ENCODE measurements around the gene SLC12A8.

SLC12A8 gene

DNA sequence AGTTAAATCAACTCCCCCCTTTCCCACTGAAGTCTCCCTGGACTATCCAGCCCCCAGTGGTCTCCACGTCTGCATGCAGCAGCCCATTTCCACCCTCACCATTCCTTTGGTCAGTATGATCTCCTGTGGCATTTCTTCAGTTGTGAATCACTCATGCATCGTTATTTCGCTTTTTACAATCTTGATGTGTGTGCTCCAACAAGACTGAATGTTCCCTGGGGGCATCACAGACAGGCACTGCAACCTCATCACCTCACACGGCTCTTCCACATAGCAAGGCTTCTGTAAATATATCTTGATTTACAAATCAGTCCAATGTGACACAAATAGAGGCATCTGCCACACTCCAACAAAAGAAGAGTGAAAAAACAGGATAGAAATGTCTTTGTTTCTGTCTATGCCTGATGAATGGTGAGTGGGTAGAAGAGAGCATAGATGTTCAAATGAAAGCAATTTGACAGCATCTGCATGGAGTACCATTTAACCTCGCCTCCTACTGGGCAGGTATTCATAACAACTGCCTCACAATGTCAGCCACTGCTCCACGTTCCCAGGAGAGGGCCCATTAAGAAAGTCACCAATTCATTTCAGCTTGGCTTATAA is 162.0 kb downstream of the SLC12A8 start:
- no peak for DNase-seq

DNA sequence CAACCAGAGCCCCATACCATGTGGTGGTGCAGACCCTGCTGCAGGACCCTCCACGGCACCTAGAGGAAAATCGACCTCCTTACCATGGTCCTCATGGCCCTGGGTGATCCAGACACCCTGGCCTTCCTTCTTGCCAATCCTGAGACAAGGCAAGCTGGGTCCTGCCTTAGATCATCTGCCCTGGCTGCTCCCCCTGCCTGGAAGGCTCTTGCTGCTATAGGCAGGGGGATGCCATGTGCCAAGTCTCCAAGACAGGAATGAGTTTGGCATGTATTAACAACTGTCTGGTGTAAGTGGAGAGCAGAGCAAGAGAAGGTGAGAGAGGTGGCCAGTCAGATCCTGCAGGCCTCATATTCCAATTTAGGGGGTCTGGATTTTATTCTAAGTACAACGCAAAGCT is 164.3 kb downstream of the SLC12A8 start:
- DNase-seq, result no peak

DNA sequence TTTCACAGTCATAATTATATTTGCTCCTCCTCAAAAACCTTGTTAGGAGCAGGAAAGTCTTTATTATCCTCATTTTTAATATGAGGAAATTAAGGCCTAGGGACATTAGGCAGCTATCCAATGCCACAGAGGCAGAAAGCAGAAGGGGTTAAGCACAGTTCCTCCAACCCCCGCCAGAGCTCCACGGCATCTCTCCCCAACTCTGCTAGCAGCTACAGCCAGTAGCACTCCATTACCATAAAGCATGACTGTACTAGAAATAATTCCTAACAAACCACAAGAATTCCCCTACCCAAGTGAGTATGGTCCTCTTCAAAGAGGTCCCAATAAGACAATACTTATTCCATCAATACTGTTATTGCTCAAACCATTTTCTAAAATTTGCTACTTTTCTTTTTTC is 166.6 kb downstream of the SLC12A8 start:
- DNase-seq, result no peak

DNA sequence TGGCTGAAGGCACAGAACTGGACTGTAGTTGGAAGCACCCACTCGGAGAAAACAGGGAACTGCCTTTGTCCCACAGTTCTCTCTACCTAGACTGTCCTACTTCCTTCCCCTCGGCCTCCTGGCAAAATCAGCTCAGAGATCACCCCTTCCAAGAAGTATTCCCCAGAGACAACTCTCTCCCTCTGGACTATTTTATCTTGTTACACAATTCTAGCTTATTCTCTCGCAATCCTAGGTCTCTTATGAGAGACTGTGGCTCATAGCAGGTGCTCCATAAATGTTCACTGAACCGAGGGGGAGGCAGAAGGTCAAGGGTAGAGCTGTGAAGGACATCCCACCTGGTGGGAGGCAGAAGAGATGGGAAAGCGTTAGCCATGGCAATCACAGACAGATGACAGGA is 167.4 kb downstream of the SLC12A8 start:
- no peak for DNase-seq

DNA sequence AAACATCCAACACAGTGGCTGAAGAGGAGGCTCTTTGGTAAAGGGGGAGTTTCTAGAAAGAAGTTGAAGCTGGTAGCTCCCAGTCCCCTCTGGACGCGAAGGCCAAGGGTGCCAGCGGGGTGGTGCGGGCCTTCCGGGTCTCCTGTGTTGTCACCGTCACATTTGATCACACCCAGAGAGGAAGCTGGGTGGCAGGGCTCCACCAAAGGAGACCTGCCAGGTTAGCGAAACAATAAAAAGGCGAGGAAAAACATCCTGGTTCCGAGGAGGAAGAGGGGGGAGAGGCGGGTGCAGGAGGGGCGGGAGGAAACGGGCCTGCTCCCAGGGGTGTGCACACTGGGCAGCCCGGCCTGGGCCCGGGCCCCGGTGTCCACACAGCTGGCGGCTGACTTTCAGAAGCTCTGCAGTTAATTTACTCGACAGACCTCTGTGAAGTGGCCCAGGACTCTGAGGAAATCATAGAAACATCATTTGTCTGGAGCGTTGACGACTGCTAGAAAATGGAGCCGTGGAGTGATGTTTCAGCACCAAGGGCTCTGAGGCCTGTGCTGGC is 168.9 kb downstream of the SLC12A8 start:
- DNase-seq, result no peak

DNA sequence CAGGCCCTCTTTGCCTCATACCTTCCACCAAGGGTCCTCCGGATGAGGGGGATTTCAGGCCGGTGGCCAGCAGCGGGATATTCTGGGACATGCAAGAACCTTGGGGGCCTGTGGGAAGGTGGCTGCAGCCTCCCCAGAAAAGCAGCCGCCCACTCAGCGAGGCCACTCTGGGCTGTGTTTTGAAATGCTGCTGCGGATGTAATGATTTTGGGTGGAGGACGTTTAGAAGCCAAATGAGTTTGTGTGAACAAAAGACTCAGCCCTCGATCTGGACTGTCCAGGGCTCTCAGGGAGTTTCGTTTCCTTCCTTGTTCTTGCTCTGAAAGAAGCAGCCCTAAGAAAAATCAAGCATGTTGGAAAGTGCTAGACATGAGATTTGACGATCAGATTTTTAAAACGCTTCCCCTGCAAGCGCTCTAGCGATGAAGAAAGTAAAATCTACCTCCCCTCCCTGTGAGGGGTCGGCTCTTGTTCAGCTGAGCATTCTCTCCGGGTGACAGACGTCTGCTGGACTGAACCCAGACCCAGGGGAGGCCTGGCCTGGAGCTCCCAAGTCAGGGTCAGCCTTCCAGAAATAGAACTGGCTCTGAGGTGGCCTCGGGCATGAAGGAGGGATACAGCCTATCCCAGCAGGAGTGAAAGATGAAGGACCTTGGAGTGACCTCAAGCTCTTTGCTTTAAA is 169.7 kb downstream of the SLC12A8 start:
- no peak for DNase-seq

DNA sequence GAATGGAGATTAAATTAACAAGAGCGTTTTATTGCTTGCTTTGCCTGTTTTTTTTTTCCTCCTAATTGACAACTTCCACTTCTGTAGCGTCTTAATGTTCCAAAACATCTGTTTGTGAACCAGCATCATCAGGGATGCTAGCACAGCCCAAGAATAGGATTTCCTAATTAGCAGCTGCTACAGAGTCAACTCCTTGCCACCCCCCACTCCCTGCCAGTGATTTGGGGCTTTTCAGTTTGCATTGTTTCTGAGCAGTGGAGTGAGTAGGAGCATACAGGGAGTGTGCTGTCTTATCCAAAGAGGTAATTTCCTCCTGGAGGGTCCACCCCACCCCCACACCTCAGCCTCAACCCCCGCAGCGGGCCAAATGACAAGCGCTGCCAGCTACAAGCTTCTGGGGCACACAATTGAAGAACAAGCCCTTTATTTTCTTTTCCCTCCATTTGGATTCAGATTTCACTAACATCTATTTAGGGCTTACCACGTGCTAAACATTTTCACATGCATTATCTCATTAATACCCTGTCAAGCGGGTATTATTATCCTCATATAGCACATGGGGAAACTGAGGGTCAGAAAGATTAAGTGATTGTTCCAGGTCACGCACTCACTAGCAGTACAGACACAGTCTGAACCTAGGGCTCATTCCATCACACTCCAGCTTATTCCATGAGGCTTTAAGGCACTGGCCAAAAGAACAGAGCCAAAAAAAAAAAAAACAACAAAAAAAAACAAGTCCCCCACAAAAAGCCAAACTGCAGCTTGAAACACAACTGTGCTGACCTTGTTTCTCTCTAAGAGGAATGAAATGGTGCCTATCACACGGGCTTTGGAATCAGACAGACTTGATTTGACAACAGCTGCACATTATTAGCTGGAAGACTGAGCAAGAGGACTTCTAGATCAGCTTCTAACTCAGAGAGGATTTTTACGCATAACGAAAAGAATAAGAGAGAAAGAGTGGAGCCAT is 173.1 kb downstream of the SLC12A8 start:
- DNase-seq, result no peak

DNA sequence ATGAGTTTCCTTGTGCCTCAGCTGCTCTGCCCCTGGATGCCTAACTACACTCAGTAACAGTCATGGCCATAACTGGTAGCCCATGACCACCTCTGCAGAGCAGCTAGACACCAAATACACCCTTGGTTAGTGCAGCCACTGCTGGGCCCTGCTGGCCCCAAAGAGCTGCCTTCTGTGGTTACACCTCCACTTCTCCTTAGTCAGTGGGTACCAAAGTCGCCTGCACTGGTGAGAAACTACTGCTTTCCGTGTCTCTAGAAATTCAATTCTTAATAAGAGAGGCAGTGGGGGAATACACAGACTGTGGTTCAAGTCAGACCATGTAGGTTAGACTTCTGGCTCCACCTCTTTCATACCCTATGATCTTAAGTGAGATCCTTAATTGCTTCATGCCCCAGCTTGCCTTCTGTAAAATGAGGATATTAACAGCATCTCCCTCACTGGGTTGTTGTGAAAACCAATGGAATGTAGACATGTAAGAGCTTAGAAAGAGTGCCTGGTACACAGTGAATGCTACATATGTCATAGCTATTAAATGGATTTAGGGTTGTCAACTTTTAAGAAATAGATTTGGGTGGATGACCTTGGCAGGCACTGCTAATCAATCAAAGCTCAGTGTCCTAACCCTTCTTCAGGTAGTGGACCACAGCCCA is 174.9 kb downstream of the SLC12A8 start:
- DNase-seq, result no peak

DNA sequence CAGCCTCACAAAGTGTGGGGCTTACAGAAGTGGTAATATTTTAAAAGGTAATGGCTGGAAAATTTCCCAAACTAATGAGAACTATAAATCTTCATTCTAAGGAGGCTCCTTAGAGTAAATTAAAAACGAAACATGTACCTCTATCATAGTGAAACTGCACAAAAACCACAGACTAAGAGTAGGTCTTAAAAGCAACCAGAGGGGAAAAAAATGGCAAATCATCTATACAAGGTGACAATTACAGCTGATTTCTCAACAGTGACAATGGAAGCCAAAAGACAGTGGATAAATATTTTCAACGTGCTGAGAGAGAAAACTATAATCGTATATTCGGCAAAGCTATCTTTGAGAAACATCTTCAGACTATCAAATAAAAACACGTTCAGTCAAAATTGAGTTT is 177.3 kb downstream of the SLC12A8 start:
- no peak for DNase-seq

DNA sequence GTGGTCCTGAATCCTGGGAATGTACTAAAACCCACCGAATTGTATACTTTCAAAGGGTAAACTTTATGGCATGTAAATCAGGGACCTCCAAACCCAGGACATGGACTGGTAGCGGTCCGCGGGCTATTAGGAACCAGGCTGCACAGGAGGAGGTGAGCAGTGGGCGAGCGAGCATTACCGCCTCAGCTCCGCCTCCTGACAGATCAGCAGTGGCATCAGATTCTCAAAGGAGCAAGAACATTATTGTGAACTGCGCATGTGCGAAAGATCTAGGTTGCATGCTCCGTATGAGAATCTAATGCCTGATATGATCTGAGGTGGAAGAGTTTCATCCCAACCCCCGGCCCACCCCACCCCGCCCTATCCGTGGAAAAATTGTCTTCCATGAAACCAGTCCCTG is 178.9 kb downstream of the SLC12A8 start:
- no peak for DNase-seq

DNA sequence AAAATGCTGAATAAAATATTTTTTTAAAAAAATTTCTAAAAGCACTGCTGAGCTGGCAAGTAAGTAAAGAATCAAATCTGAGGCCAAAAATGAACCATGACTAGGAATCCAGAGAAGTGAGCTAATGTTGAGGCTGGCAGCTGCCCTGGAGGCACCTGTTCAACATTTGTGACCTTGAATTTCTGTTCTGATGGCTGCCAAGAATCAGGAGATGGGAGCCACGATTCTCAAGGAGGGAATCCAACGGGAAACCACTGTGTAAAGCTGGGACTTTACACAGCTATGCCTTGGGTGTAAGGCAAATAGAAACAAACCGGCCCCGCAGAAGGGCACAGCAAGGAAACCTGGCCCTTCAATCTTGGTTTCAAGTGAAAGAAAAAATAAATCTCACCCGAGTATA is 179.4 kb downstream of the SLC12A8 start:
- no peak for DNase-seq

DNA sequence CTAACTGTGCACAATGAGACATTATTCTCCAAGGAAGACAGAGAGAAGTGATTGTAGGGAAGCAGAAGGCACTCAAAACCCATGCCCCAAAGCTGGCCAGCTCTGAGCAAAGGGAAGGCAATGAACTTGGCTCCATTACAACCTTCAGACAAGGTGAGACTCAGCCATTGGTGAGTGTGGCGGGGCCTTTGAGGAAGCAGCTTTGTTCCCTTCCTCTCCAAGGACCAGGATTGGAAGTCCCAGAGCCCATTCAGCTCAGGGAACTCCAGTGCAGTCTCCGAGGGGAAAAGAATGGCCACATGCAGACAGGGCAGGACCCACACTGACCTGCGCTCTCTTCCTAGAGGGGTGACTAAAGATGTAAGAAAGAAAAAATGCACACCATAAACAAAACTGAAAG is 179.9 kb downstream of the SLC12A8 start:
- DNase-seq, result no peak
